ENCODE measurements around the gene MCL1.
"Not testable (repeated sequence)": the region's sequence is repeated elsewhere in the genome, so short reads cannot be mapped to it uniquely, and the experiment has no call there.

The MCL1 gene

GRCh38 chr1:150566589-150567340, 12.6 kb downstream of the MCL1 start:
- Histone ChIP-seq H3K27ac (ENCODE audit: low read depth, low read length) (peak overlapping the region; percentile 87), H3K9me3 (ENCODE audit: low read length) (no peaks in the 10 kb centered on the region), H3K4me3 (ENCODE audit: low read depth in 1 of 2, low read length in 2 of 2) (peak overlapping the region in 1 of 2 donors; percentile 51), H3K4me1 (ENCODE audit: insufficient read depth, low read length) (peaks cover 85% of the 10 kb centered on the region), H3K9ac (ENCODE audit: low read length) (peak overlapping the region; percentile 47), H3K27me3 (ENCODE audit: control insufficient read depth in 1 of 2, insufficient read depth in 2 of 2, low read length in 2 of 2) (no peaks in the 10 kb centered on the region), H3K36me3 (ENCODE audit: insufficient read depth, low read length) (peaks cover 4% of the 10 kb centered on the region)

- Histone ChIP-seq H3K4me1 (ENCODE audit: insufficient read depth, low read length) (peaks cover 83% of the 10 kb centered on the region), H3K27ac (ENCODE audit: low read depth, low read length) (peak overlapping the region; percentile 100)
- H3K27me3 ChIP-seq (ENCODE audit: control insufficient read depth in 1 of 2, insufficient read depth in 2 of 2, low read length in 2 of 2), result not testable (repeated sequence)
Measured at GRCh38 chr1:150565240-150565991, 14.0 kb downstream of the MCL1 start.

GRCh38 chr1:150564051-150564991, 15.1 kb downstream of the MCL1 start:
- no peaks in the 10 kb centered on the region for H3K27me3 ChIP-seq (ENCODE audit: control insufficient read depth in 1 of 2, insufficient read depth in 2 of 2, low read length in 2 of 2)
- peak overlapping the region in 1 of 2 donors; percentile 15 for H3K4me3 ChIP-seq (ENCODE audit: low read depth in 1 of 2, low read length in 2 of 2)
- peak overlapping the region; percentile 100 for H3K27ac ChIP-seq (ENCODE audit: low read depth, low read length)
- no peaks in the 10 kb centered on the region for H3K9me3 ChIP-seq (ENCODE audit: low read length)
- peak overlapping the region; percentile 93 for H3K9ac ChIP-seq (ENCODE audit: low read length)
- peaks cover 83% of the 10 kb centered on the region for H3K4me1 ChIP-seq (ENCODE audit: insufficient read depth, low read length)
- no peaks in the 10 kb centered on the region for H3K36me3 ChIP-seq (ENCODE audit: insufficient read depth, low read length)

More at GRCh38 chr1:150565240-150565991, 14.0 kb downstream of the MCL1 start:
- H3K36me3 ChIP-seq (ENCODE audit: insufficient read depth, low read length); H3K9ac ChIP-seq (ENCODE audit: low read length); H3K9me3 ChIP-seq (ENCODE audit: low read length); H3K4me3 ChIP-seq (ENCODE audit: low read depth in 1 of 2, low read length in 2 of 2): not testable (repeated sequence)

- H3K27ac ChIP-seq (ENCODE audit: low read depth, low read length), result peak overlapping the region; percentile 100
- no peaks in the 10 kb centered on the region for H3K27me3 ChIP-seq (ENCODE audit: control insufficient read depth in 1 of 2, insufficient read depth in 2 of 2, low read length in 2 of 2)
- H3K4me3 ChIP-seq (ENCODE audit: low read depth in 1 of 2, low read length in 2 of 2), result peak overlapping the region in 1 of 2 donors; percentile 15
- H3K9ac ChIP-seq (ENCODE audit: low read length), result peak overlapping the region; percentile 93
- no peaks in the 10 kb centered on the region for H3K36me3 ChIP-seq (ENCODE audit: insufficient read depth, low read length)
- no peaks in the 10 kb centered on the region for H3K9me3 ChIP-seq (ENCODE audit: low read length)
- H3K4me1 ChIP-seq (ENCODE audit: insufficient read depth, low read length), result peaks cover 78% of the 10 kb centered on the region
Measured at GRCh38 chr1:150563340-150564038, 15.9 kb downstream of the MCL1 start.

GRCh38 chr1:150562446-150563339, 16.7 kb downstream of the MCL1 start:
- H3K27ac ChIP-seq (ENCODE audit: low read depth, low read length), result peak overlapping the region; percentile 100
- H3K4me1 ChIP-seq (ENCODE audit: insufficient read depth, low read length), result peaks cover 71% of the 10 kb centered on the region
- peak overlapping the region; percentile 93 for H3K9ac ChIP-seq (ENCODE audit: low read length)
- no peaks in the 10 kb centered on the region for H3K36me3 ChIP-seq (ENCODE audit: insufficient read depth, low read length)
- H3K27me3 ChIP-seq (ENCODE audit: control insufficient read depth in 1 of 2, insufficient read depth in 2 of 2, low read length in 2 of 2), result no peaks in the 10 kb centered on the region
- H3K4me3 ChIP-seq (ENCODE audit: low read depth in 1 of 2, low read length in 2 of 2), result peak overlapping the region; percentile 24 to 85
- no peaks in the 10 kb centered on the region for H3K9me3 ChIP-seq (ENCODE audit: low read length)

- Histone ChIP-seq H3K9ac (ENCODE audit: low read length) (peak overlapping the region; percentile 93), H3K9me3 (ENCODE audit: low read length) (no peaks in the 10 kb centered on the region), H3K36me3 (ENCODE audit: insufficient read depth, low read length) (no peaks in the 10 kb centered on the region), H3K4me1 (ENCODE audit: insufficient read depth, low read length) (peaks cover 65% of the 10 kb centered on the region), H3K27ac (ENCODE audit: low read depth, low read length) (peak overlapping the region; percentile 100), H3K4me3 (ENCODE audit: low read depth in 1 of 2, low read length in 2 of 2) (peak overlapping the region; percentile 24 to 85), H3K27me3 (ENCODE audit: control insufficient read depth in 1 of 2, insufficient read depth in 2 of 2, low read length in 2 of 2) (no peaks in the 10 kb centered on the region)
Measured at GRCh38 chr1:150561974-150562445, 17.4 kb downstream of the MCL1 start.

GRCh38 chr1:150561254-150561973, 18.0 kb downstream of the MCL1 start:
- Histone ChIP-seq H3K9me3 (ENCODE audit: low read length) (no peaks in the 10 kb centered on the region), H3K9ac (ENCODE audit: low read length) (peak overlapping the region; percentile 93), H3K27ac (ENCODE audit: low read depth, low read length) (peak overlapping the region; percentile 100), H3K4me3 (ENCODE audit: low read depth in 1 of 2, low read length in 2 of 2) (peak overlapping the region; percentile 41 to 85), H3K27me3 (ENCODE audit: control insufficient read depth in 1 of 2, insufficient read depth in 2 of 2, low read length in 2 of 2) (no peaks in the 10 kb centered on the region), H3K4me1 (ENCODE audit: insufficient read depth, low read length) (peaks cover 59% of the 10 kb centered on the region), H3K36me3 (ENCODE audit: insufficient read depth, low read length) (peaks cover 1% of the 10 kb centered on the region)

- H3K27ac ChIP-seq (ENCODE audit: low read depth, low read length), result peak overlapping the region; percentile 100
- peaks cover 8% of the 10 kb centered on the region for H3K36me3 ChIP-seq (ENCODE audit: insufficient read depth, low read length)
- H3K4me3 ChIP-seq (ENCODE audit: low read depth in 1 of 2, low read length in 2 of 2), result peak overlapping the region; percentile 41 to 85
- peaks cover 56% of the 10 kb centered on the region for H3K4me1 ChIP-seq (ENCODE audit: insufficient read depth, low read length)
- H3K27me3 ChIP-seq (ENCODE audit: control insufficient read depth in 1 of 2, insufficient read depth in 2 of 2, low read length in 2 of 2), result no peaks in the 10 kb centered on the region
- H3K9ac ChIP-seq (ENCODE audit: low read length), result peak overlapping the region; percentile 93
- H3K9me3 ChIP-seq (ENCODE audit: low read length), result no peaks in the 10 kb centered on the region
Measured at GRCh38 chr1:150560576-150561253, 18.7 kb downstream of the MCL1 start.

GRCh38 chr1:150560011-150560438, 19.4 kb downstream of the MCL1 start:
- H3K4me1 ChIP-seq (ENCODE audit: insufficient read depth, low read length), result peaks cover 53% of the 10 kb centered on the region

More at GRCh38 chr1:150560011-150560438, 19.4 kb downstream of the MCL1 start:
- Histone ChIP-seq H3K27ac (ENCODE audit: low read depth, low read length) (peak overlapping the region; percentile 100), H3K4me3 (ENCODE audit: low read depth in 1 of 2, low read length in 2 of 2) (peak overlapping the region in 1 of 2 donors; percentile 85), H3K9ac (ENCODE audit: low read length) (peak overlapping the region; percentile 93), H3K27me3 (ENCODE audit: control insufficient read depth in 1 of 2, insufficient read depth in 2 of 2, low read length in 2 of 2) (no peaks in the 10 kb centered on the region), H3K36me3 (ENCODE audit: insufficient read depth, low read length) (peaks cover 13% of the 10 kb centered on the region), H3K9me3 (ENCODE audit: low read length) (no peaks in the 10 kb centered on the region)
